HT-29 (cell line): ENCODE measurements around the gene CERS5. TPM values are rescaled to one million over a fixed set of nuclear protein-coding genes. Genes with fewer than 3 reads are reported as not detected.
A peak's percentile ranks its signal among the peaks of the same experiment; 100 is the strongest.
"Not testable (repeated sequence)": the region's sequence is repeated elsewhere in the genome, so short reads cannot be mapped to it uniquely, and the experiment has no call there.

Experiments
- DNase-seq: peaks from one replicate; pipeline ENCODE4 v3.0.0-alpha.2; 2015; ENCODE audit warnings: low spot score
- total RNA-seq: library from RNA; depleted of rRNA; stranded (reverse); fragments of >200 nt; shearing (Covaris generic); gene quantifications from 2 replicates; pipeline ENCODE4 v1.2.3, GENCODE V29; 2014

CERS5 gene
- total RNA-seq, 1 experiment from 2014 or later: 20.5 TPM

- DNase-seq: peak; percentile 86
These were observed 63.3 kb downstream of the CERS5 start, which contains the start of gene GPD1 for GRCh38 chr12:50103767-50104321. TSS of gene GPD1 (plus strand) at chr12:50104008. CDS start at chr12:50104051, 43 bp downstream.

DNA sequence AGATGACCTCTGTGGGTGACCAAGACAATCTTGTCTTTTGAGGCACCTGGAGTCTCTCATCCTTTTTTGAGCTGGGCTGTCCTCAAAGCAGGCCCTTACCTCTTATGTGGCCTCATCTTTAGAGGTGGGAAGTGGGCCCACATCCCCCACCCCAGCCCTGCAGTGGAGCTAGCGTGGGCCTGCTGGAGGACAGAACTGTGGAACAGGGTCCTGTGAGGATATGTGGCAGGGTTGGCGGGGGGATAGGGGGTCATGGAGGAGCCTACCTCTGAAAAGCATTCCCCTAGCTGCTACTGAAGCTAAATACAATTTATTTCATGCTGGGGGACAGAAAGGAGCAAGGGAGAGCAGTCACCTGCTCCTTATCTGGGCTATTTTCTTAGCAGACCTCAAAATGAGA lies 63.8 kb downstream of the CERS5 start:
- no peak for DNase-seq

- DNase-seq: no peak
These were observed 64.4 kb downstream of the CERS5 start for GRCh38 chr12:50102646-50103309.

GRCh38 chr12:50102131-50102531 lies 65.0 kb downstream of the CERS5 start:
- no peak for DNase-seq

DNA sequence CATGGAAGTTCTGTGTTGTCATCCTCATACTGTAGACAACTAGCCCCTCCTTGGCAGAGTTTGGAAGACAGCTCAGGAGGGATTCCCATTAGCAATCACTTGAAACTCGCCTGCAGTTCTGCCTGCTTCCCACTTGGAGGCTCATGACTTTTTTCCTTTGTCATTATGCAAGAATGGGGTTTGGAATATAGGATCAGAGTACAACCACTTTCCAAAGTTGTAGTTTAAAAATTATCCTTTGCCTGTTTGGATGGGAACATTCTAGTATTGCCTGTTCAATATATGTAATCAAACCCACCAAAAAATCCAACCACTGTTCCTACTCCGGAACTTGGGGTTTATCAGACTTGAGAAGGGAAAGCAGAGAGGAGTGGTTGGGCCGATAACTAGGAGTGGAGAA lies 65.5 kb downstream of the CERS5 start:
- DNase-seq: peak; percentile 48

- no peak for DNase-seq
These were observed 66.6 kb downstream of the CERS5 start for GRCh38 chr12:50100561-50100960.

DNA sequence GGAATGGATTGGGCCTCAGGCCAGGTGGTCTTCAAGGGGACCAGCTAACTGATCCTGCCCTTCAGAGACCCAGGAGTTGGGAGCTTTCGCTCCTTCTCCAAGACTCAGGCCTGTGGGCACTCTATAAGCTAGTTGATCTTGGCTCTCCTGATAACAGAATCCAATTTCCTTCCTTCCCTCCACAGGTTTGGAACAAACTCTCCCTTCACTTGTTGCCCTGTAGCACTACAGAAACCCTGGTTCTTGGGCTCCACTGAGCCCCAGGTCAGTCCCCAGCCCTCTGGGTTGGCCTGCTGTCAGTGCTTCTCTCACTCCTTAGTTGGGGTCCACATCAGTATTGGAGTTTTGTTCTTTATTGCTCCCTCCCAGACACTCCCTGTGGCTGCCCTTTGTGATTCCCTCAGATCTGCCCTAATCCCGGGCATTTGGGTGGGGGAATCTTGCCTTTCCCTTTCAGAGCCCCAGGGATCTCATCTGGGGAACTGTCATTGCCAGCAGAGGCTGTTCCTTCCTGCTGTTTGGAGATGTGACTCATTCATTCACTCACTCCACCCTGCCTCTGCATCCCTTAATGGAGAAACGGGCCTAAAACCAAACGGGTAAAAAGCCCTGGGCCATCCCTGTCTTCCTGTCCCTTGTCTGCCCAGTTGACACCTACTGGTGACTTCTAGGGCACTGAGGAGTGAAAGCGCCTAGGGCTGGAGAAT lies 67.7 kb downstream of the CERS5 start:
- no peak for DNase-seq

DNA sequence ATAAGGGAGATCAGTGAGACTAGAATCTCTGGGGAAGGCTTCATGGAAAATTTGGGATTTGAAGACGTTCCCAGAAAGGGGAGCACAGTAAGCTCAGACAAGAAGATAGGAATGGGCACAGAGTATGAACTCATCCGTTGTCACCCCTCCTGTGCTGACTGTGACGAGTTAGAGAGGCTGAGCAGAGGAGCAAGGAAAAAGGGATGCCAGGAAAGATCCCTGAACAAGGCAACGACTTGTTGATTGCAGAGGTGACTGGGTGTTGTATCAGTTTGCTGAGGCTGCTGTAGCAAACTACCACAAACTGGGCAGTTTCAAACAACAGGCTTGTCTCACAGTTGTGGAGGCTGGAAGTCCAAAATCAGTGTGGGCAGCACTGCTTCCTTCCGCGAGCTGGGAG lies 69.2 kb downstream of the CERS5 start:
- no peak for DNase-seq

- no peak for DNase-seq
These were observed 76.8 kb downstream of the CERS5 start for GRCh38 chr12:50090391-50090790.

- DNase-seq: no peak
These were observed 77.4 kb downstream of the CERS5 start for GRCh38 chr12:50089730-50090129.

DNA sequence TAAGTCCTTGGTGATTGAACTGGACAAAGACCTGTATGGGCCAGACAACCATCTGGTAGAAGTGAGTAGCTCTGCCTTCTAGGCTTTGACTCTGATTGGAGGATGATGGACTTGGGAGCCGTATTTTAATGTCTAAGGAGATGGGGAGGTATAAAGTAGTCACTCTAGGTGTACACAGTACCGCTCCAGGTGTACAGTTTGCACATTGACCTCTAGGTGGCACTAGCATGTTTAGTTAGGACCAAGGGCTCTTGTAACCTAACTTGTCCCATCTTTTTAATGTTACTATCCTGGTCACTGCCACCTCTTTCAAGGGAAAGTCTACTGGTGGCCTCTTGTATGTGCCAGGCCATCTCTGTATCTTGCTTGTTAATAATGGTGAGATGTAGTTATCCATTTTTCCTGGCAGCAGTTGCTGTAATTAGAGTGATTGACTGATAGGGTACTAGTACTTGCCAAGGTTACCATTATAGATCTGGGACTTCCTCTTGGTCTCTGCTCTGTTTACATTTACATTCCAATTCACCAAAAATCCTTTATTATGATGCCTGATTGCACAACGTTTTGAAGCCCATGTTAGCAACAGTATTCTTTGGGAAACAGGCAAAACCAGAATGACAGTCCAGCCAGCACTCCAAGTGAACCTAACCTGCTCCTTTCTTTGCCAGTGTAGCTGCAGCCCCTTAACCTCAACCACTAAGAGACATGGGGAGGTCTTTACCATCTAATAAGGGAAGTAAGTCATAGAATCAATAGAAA lies 78.4 kb downstream of the CERS5 start:
- DNase-seq: peak; percentile 93

DNA sequence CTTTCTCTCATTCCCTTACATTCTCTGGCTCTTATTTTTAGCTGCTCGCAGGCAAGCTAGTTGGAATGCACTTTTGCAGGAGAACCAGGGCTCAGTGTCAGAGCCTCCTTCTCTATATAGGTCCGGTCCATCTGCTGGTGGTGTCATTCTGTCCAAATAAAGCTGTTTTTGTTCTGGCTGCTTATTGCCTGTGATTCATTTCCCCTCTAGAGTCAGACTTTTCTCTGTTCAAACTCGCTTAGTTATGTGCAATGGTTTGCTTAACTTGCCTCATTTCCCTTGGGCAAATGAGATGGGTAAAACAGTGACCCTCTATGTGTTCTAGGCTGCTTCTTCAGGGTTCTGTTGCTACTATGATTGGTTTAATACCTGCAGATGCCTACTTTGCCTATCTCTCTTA lies 79.2 kb downstream of the CERS5 start:
- DNase-seq: no peak

- DNase-seq: no peak
These were observed 80.0 kb downstream of the CERS5 start for GRCh38 chr12:50087151-50087550.

DNA sequence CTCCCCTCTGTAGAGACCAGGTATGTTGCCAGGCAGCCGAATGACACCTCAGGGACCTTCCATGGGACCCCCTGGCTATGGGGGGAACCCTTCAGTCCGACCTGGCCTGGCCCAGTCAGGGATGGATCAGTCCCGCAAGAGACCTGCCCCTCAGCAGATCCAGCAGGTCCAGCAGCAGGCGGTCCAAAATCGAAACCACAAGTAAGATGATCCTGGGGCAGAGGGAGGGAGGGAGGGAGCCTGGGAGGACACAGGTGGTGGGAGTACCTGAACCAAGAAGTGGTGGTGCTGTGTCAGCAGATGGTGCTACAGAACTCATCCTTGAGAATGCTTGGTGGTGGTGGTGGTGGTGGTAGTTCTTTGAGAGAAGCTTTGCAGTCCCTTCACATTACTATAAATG lies 81.0 kb downstream of the CERS5 start:
- no peak for DNase-seq

DNA sequence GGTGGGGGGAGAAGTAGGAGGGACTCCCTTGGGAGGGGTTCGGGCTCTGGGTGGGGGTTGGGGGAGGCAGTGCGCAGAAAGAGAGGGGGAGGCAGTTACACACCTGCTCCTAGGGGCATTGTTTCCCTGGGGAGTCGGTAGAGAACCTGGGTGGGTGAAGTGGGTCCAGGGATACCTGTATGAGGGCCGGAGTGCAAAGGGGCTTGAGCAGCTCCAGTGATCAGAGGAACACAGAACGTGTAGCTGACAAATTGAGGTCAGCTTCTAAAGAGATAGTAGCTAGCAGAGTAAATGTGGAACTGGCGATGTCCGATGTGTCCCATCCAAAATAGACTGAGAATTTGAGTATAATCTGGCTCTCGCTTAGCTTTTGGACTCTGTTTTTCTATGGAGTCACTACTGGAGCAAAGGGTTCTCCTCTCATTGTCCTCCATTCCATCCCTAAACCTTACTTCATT lies 81.5 kb downstream of the CERS5 start:
- no peak for DNase-seq

GRCh38 chr12:50084775-50085614 lies 82.2 kb downstream of the CERS5 start, which contains the start of gene SMARCD1:
TSS of gene SMARCD1 (plus strand) at chr12:50085342. CDS start at chr12:50085370, 28 bp downstream.
- peak; percentile 92 for DNase-seq

DNA sequence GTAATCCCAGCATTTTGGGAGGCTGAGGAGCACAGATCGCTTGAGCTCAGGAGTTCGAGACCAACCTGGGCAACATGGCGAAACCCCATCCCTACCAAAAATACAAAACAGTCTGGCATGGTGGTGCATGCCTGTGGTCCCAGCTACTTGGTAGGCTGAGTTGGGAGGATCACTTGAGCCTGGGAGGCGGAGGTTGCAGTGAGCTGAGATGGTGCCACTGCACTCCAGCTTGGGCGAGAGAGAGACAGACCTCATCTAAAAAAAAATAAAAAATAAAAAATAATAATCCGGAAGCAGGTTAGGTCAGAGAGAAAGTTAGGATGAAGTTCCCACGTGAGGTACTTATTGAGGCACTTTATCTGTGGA lies 82.8 kb downstream of the CERS5 start:
- DNase-seq: not testable (repeated sequence)

GRCh38 chr12:50083301-50083700 lies 83.9 kb downstream of the CERS5 start:
- DNase-seq: no peak

- peak; percentile 67 for DNase-seq
These were observed 84.5 kb downstream of the CERS5 start for GRCh38 chr12:50082644-50083043.

DNA sequence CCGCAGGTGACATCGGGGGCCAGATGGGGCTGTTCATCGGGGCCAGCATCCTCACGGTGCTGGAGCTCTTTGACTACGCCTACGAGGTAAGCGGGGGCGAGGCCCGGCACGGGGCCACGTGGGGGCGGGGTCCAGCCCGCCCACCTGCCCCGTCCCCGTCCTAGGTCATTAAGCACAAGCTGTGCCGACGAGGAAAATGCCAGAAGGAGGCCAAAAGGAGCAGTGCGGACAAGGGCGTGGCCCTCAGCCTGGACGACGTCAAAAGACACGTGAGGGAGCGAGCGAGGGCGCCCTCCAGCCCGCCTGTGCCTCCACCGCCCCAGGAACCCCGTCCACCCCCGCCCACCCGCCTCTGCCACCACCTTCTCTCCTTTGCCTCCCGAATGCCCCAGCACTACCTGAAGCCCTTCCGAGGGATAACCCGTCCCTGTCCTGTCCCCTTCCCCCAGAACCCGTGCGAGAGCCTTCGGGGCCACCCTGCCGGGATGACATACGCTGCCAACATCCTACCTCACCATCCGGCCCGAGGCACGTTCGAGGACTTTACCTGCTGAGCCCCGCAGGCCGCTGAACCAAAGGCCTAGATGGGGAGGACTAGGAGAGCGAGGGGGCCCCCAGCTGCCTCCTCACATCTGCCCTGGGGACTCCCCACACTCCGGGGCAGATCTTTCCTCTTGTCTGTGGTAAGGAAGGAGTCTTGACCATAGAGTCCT lies 85.9 kb downstream of the CERS5 start:
- no peak for DNase-seq
